DMS79 (cell line): ENCODE data around the gene CHGA.

Experiments used
- DNase-seq: peaks from one replicate; lab custom pipeline; 2025; lab: John Stamatoyannopoulos, UW

Gene CHGA

GRCh38 chr14:92922883-92923743 is at the start of gene CHGA:
Gene CHGA, plus strand, starts transcription at chr14:92923150. Its CDS starts 210 bp downstream, at chr14:92923360.
- DNase-seq, result peak; percentile 72

- DNase-seq, result no peak
These were observed 47.8 kb upstream of the CHGA start for GRCh38 chr14:92874962-92875661.

- DNase-seq, result no peak
These were observed 45.1 kb upstream of the CHGA start for GRCh38 chr14:92877757-92878431.

- DNase-seq, result no peak
These were observed 42.6 kb upstream of the CHGA start for GRCh38 chr14:92880351-92880750.

- DNase-seq, result no peak
These were observed 42.1 kb upstream of the CHGA start for GRCh38 chr14:92880851-92881250.

- no peak for DNase-seq
These were observed 39.9 kb upstream of the CHGA start for GRCh38 chr14:92883066-92883465.

GRCh38 chr14:92884410-92884809 is 38.5 kb upstream of the CHGA start:
- no peak for DNase-seq

GRCh38 chr14:92885279-92886061 is 37.5 kb upstream of the CHGA start:
- no peak for DNase-seq

GRCh38 chr14:92886337-92886736 is 36.6 kb upstream of the CHGA start:
- peak; percentile 81 for DNase-seq

- DNase-seq, result no peak
These were observed 35.8 kb upstream of the CHGA start for GRCh38 chr14:92887157-92887556.

GRCh38 chr14:92888896-92889295 is 34.1 kb upstream of the CHGA start:
- DNase-seq, result no peak

GRCh38 chr14:92890830-92891588 is 31.9 kb upstream of the CHGA start:
- DNase-seq, result peak; percentile 64

- DNase-seq, result no peak
These were observed 30.4 kb upstream of the CHGA start for GRCh38 chr14:92892589-92892988.

GRCh38 chr14:92895352-92895878 is 27.5 kb upstream of the CHGA start:
- no peak for DNase-seq

GRCh38 chr14:92897922-92898565 is 24.9 kb upstream of the CHGA start:
- no peak for DNase-seq

GRCh38 chr14:92898566-92899131 is 24.3 kb upstream of the CHGA start:
- DNase-seq, result no peak

- no peak for DNase-seq
These were observed 22.3 kb upstream of the CHGA start for GRCh38 chr14:92900660-92901059.

- DNase-seq, result no peak
These were observed 20.8 kb upstream of the CHGA start for GRCh38 chr14:92902191-92902590.

- no peak for DNase-seq
These were observed 20.2 kb upstream of the CHGA start for GRCh38 chr14:92902726-92903125.

- DNase-seq, result no peak
These were observed 19.6 kb upstream of the CHGA start for GRCh38 chr14:92903359-92903758.
